ENCODE measurements around the gene DTD1. TPM values are rescaled to one million over a fixed set of nuclear protein-coding genes. Genes with fewer than 3 reads are reported as not detected.

Gene DTD1
- total RNA-seq, 2 experiments from 2014 or later: 40.7 to 54.6 TPM

GRCh38 chr20:18686696-18687095, 98.8 kb downstream of the DTD1 start:
- ATAC-seq (no peak), DNase-seq (no peak)
- ChIA-PET POLR2A (no interaction called here), CTCF (no interaction called here)
- no peaks in the 10 kb centered on the region for H3K4me1 Mint-ChIP-seq
- H3K27me3 Mint-ChIP-seq: no peaks in the 10 kb centered on the region
- H3K9me3 Mint-ChIP-seq (ENCODE audit: low read depth): no peaks in the 10 kb centered on the region
- intact Hi-C loops (cut with DNase I, micrococcal nuclease): no loop called here
- no peaks in the 10 kb centered on the region for H3K36me3 Mint-ChIP-seq (ENCODE audit: low read depth)
- no peak overlapping the region for H3K4me3 Mint-ChIP-seq
- no peak overlapping the region for H3K27ac Mint-ChIP-seq

- H3K9me3 Mint-ChIP-seq (ENCODE audit: low read depth): no peaks in the 10 kb centered on the region
- no peak overlapping the region for H3K27ac Mint-ChIP-seq
- no peak overlapping the region for H3K4me3 Mint-ChIP-seq
- H3K36me3 Mint-ChIP-seq (ENCODE audit: low read depth): no peaks in the 10 kb centered on the region
- ATAC-seq: no peak
- H3K4me1 Mint-ChIP-seq: no peaks in the 10 kb centered on the region
- ChIA-PET CTCF (no interaction called here), POLR2A (no interaction called here)
- no peaks in the 10 kb centered on the region for H3K27me3 Mint-ChIP-seq
- DNase-seq: no peak
- intact Hi-C loops (cut with DNase I, micrococcal nuclease): no loop called here
Measured at GRCh38 chr20:18688676-18689075, 100.8 kb downstream of the DTD1 start.

GRCh38 chr20:18689557-18689956, 101.7 kb downstream of the DTD1 start:
- Mint-ChIP-seq H3K27ac (no peak overlapping the region), H3K4me3 (no peak overlapping the region), H3K9me3 (ENCODE audit: low read depth) (no peaks in the 10 kb centered on the region), H3K4me1 (no peaks in the 10 kb centered on the region), H3K27me3 (no peaks in the 10 kb centered on the region), H3K36me3 (ENCODE audit: low read depth) (no peaks in the 10 kb centered on the region)
- intact Hi-C loops (cut with DNase I, micrococcal nuclease): no loop called here
- POLR2A ChIA-PET: no interaction called here
- no peak for ATAC-seq
- CTCF ChIA-PET: no interaction called here
- DNase-seq: no peak

- CTCF ChIA-PET: no interaction called here
- H3K9me3 Mint-ChIP-seq (ENCODE audit: low read depth): no peaks in the 10 kb centered on the region
- H3K27ac Mint-ChIP-seq: no peak overlapping the region
- no peaks in the 10 kb centered on the region for H3K4me1 Mint-ChIP-seq
- intact Hi-C loops (cut with DNase I, micrococcal nuclease): no loop called here
- no peaks in the 10 kb centered on the region for H3K36me3 Mint-ChIP-seq (ENCODE audit: low read depth)
- POLR2A ChIA-PET: no interaction called here
- no peaks in the 10 kb centered on the region for H3K27me3 Mint-ChIP-seq
- ATAC-seq: no peak
- no peak for DNase-seq
- H3K4me3 Mint-ChIP-seq: no peak overlapping the region
Measured at GRCh38 chr20:18692447-18692846, 104.6 kb downstream of the DTD1 start.

- no peak overlapping the region for H3K27ac Mint-ChIP-seq
- H3K27me3 Mint-ChIP-seq: no peaks in the 10 kb centered on the region
- ATAC-seq (no peak), DNase-seq (no peak)
- H3K4me1 Mint-ChIP-seq: no peaks in the 10 kb centered on the region
- H3K4me3 Mint-ChIP-seq: no peak overlapping the region
- intact Hi-C loops (cut with DNase I, micrococcal nuclease): no loop called here
- CTCF ChIA-PET: no interaction called here
- H3K36me3 Mint-ChIP-seq (ENCODE audit: low read depth): peaks cover 5% of the 10 kb centered on the region
- POLR2A ChIA-PET: no interaction called here
- H3K9me3 Mint-ChIP-seq (ENCODE audit: low read depth): no peaks in the 10 kb centered on the region
Measured at GRCh38 chr20:18694071-18694470, 106.2 kb downstream of the DTD1 start.

GRCh38 chr20:18695175-18695574, 107.3 kb downstream of the DTD1 start:
- H3K4me1 Mint-ChIP-seq: no peaks in the 10 kb centered on the region
- DNase-seq (no peak), ATAC-seq (no peak)
- H3K27me3 Mint-ChIP-seq: no peaks in the 10 kb centered on the region
- peaks cover 5% of the 10 kb centered on the region for H3K36me3 Mint-ChIP-seq (ENCODE audit: low read depth)
- intact Hi-C loops (cut with DNase I, micrococcal nuclease): no loop called here
- CTCF ChIA-PET: no interaction called here
- H3K4me3 Mint-ChIP-seq: no peak overlapping the region
- H3K27ac Mint-ChIP-seq: no peak overlapping the region
- POLR2A ChIA-PET: no interaction called here
- no peaks in the 10 kb centered on the region for H3K9me3 Mint-ChIP-seq (ENCODE audit: low read depth)

GRCh38 chr20:18698735-18699380, 111.0 kb downstream of the DTD1 start:
- ChIA-PET CTCF (no interaction called here), POLR2A (no interaction called here)
- H3K4me3 Mint-ChIP-seq: no peak overlapping the region
- H3K4me1 Mint-ChIP-seq: no peaks in the 10 kb centered on the region
- intact Hi-C loops (cut with DNase I, micrococcal nuclease): no loop called here
- ATAC-seq: no peak
- DNase-seq: no peak
- H3K27me3 Mint-ChIP-seq: no peaks in the 10 kb centered on the region
- no peaks in the 10 kb centered on the region for H3K9me3 Mint-ChIP-seq (ENCODE audit: low read depth)
- no peak overlapping the region for H3K27ac Mint-ChIP-seq
- H3K36me3 Mint-ChIP-seq (ENCODE audit: low read depth): peaks cover 5% of the 10 kb centered on the region

- Mint-ChIP-seq H3K4me1 (peaks cover 4% of the 10 kb centered on the region), H3K27ac (no peak overlapping the region), H3K4me3 (no peak overlapping the region), H3K27me3 (no peaks in the 10 kb centered on the region), H3K9me3 (ENCODE audit: low read depth) (no peaks in the 10 kb centered on the region), H3K36me3 (ENCODE audit: low read depth) (peaks cover 5% of the 10 kb centered on the region)
- no peak for ATAC-seq
- CTCF ChIA-PET: no interaction called here
- no peak for DNase-seq
- POLR2A ChIA-PET: no interaction called here
- intact Hi-C loops (cut with DNase I, micrococcal nuclease): no loop called here
Measured at GRCh38 chr20:18701969-18702368, 114.1 kb downstream of the DTD1 start.

GRCh38 chr20:18702736-18703135, 114.9 kb downstream of the DTD1 start:
- ATAC-seq: no peak

GRCh38 chr20:18705490-18705889, 117.6 kb downstream of the DTD1 start:
- Mint-ChIP-seq H3K4me1 (peaks cover 4% of the 10 kb centered on the region), H3K4me3 (no peak overlapping the region), H3K27ac (no peak overlapping the region), H3K36me3 (ENCODE audit: low read depth) (peaks cover 2% of the 10 kb centered on the region), H3K27me3 (no peaks in the 10 kb centered on the region), H3K9me3 (ENCODE audit: low read depth) (no peaks in the 10 kb centered on the region)
- intact Hi-C loops (cut with DNase I, micrococcal nuclease): no loop called here
- CTCF ChIA-PET: interaction anchor here (0.5 kb wide), 1 partner anchor 236 kb away, joined by 5 read pairs; no protein-coding TSS in a partner anchor
- POLR2A ChIA-PET: no interaction called here
- ATAC-seq (no peak), DNase-seq (no peak)

More at GRCh38 chr20:18702736-18703135, 114.9 kb downstream of the DTD1 start:
- ChIA-PET POLR2A (no interaction called here), CTCF (no interaction called here)
- DNase-seq: no peak
- Mint-ChIP-seq H3K9me3 (ENCODE audit: low read depth) (no peaks in the 10 kb centered on the region), H3K27me3 (no peaks in the 10 kb centered on the region), H3K4me1 (peaks cover 4% of the 10 kb centered on the region), H3K36me3 (ENCODE audit: low read depth) (peaks cover 5% of the 10 kb centered on the region), H3K4me3 (no peak overlapping the region), H3K27ac (no peak overlapping the region)
- intact Hi-C loops (cut with DNase I, micrococcal nuclease): no loop called here

GRCh38 chr20:18705910-18706309, 118.1 kb downstream of the DTD1 start:
- CTCF ChIA-PET: no interaction called here
- Mint-ChIP-seq H3K9me3 (ENCODE audit: low read depth) (no peaks in the 10 kb centered on the region), H3K4me3 (no peak overlapping the region), H3K27ac (no peak overlapping the region), H3K36me3 (ENCODE audit: low read depth) (peaks cover 2% of the 10 kb centered on the region), H3K4me1 (peaks cover 4% of the 10 kb centered on the region), H3K27me3 (no peaks in the 10 kb centered on the region)
- DNase-seq (no peak), ATAC-seq (no peak)
- intact Hi-C loops (cut with DNase I, micrococcal nuclease): no loop called here
- POLR2A ChIA-PET: no interaction called here

GRCh38 chr20:18712131-18712530, 124.3 kb downstream of the DTD1 start:
- no peaks in the 10 kb centered on the region for H3K27me3 Mint-ChIP-seq
- H3K36me3 Mint-ChIP-seq (ENCODE audit: low read depth): peaks cover 10% of the 10 kb centered on the region
- intact Hi-C loops (cut with DNase I, micrococcal nuclease): no loop called here
- ATAC-seq: no peak
- no peak for DNase-seq
- ChIA-PET POLR2A (no interaction called here), CTCF (no interaction called here)
- no peaks in the 10 kb centered on the region for H3K9me3 Mint-ChIP-seq (ENCODE audit: low read depth)
- H3K4me3 Mint-ChIP-seq: no peak overlapping the region
- H3K27ac Mint-ChIP-seq: no peak overlapping the region
- peaks cover 5% of the 10 kb centered on the region for H3K4me1 Mint-ChIP-seq

GRCh38 chr20:18712882-18713281, 125.0 kb downstream of the DTD1 start:
- CTCF ChIA-PET: no interaction called here
- DNase-seq: no peak
- no peak for ATAC-seq
- peaks cover 10% of the 10 kb centered on the region for H3K36me3 Mint-ChIP-seq (ENCODE audit: low read depth)
- POLR2A ChIA-PET: no interaction called here
- no peaks in the 10 kb centered on the region for H3K27me3 Mint-ChIP-seq
- H3K9me3 Mint-ChIP-seq (ENCODE audit: low read depth): no peaks in the 10 kb centered on the region
- no peak overlapping the region for H3K4me3 Mint-ChIP-seq
- no peak overlapping the region for H3K27ac Mint-ChIP-seq
- H3K4me1 Mint-ChIP-seq: peaks cover 5% of the 10 kb centered on the region
- intact Hi-C loops (cut with DNase I, micrococcal nuclease): no loop called here

Measured in activated CD4-positive, alpha-beta T cell treated with anti-CD3 and anti-CD28 coated beads for 36 hours (primary cell).